Activated T-helper 1 cell treated with anti-CD3 and anti-CD28 coated beads, Interleukin-12 subunit alpha, Interleukin-12 subunit beta, Interleukin-2, Interleukin-4 antibody, amounts not matched to agents 30 ng/mL and 10 ng/mL and 1 ng/mL, durations not matched to agents 14 hours and 24 hours and 36 hours (primary cell): ENCODE measurements around the gene RSPH4A. TPM values are rescaled to one million over a fixed set of nuclear protein-coding genes. Genes with fewer than 3 reads are reported as not detected.
A peak's percentile ranks its signal among the peaks of the same experiment; 100 is the strongest.
"Not testable (repeated sequence)": the region's sequence is repeated elsewhere in the genome, so short reads cannot be mapped to it uniquely, and the experiment has no call there.

ENCODE experiments used
- DNase-seq: peaks from one replicate; pipeline ENCODE4 v3.0.0; 2021; ENCODE audit warnings: low spot score
- H3K27ac Mint-ChIP-seq: one replicate; pipeline ENCODE4 v1.8.0; 2021; ENCODE audit warnings: mild to moderate bottlenecking, mixed read lengths
- H3K27me3 Mint-ChIP-seq: one replicate; pipeline ENCODE4 v1.8.0; 2022; ENCODE audit warnings: mild to moderate bottlenecking, moderate library complexity, mixed read lengths; ENCODE audit not compliant: insufficient read depth
- H3K36me3 Mint-ChIP-seq: one replicate; pipeline ENCODE4 v1.8.0; 2021; ENCODE audit warnings: low read depth, mixed read lengths
- H3K4me1 Mint-ChIP-seq: one replicate; pipeline ENCODE4 v1.8.0; 2021; ENCODE audit warnings: low read depth, mixed read lengths
- H3K4me3 Mint-ChIP-seq: one replicate; pipeline ENCODE4 v1.8.0; 2021; ENCODE audit warnings: mild to moderate bottlenecking, moderate library complexity, mixed read lengths
- H3K9me3 Mint-ChIP-seq: one replicate; pipeline ENCODE4 v1.8.0; 2021; ENCODE audit warnings: mixed read lengths
- intact Hi-C: fragments of 100-400 bp; cut with micrococcal nuclease; formaldehyde crosslinking; loops from one replicate; pipeline ENCODE4 v1.15.1; 2024
- total RNA-seq: library from RNA; stranded (reverse); gene quantifications from 2 replicates; pipeline ENCODE4 v1.2.3, GENCODE V29; 2022

Gene RSPH4A
- total RNA-seq, 1 donor from 2014 or later = 0.36 TPM

- no peak overlapping the region for H3K4me3 Mint-ChIP-seq
- no peaks in the 10 kb centered on the region for H3K9me3 Mint-ChIP-seq
- H3K27me3 Mint-ChIP-seq = no peaks in the 10 kb centered on the region
- H3K4me1 Mint-ChIP-seq = peaks cover 27% of the 10 kb centered on the region
- intact Hi-C loops = no loop called here
- no peak for DNase-seq
- H3K36me3 Mint-ChIP-seq = peaks cover 32% of the 10 kb centered on the region
- no peak overlapping the region for H3K27ac Mint-ChIP-seq
These were observed 31.9 kb downstream of the RSPH4A start for GRCh38 chr6:116648156-116648555.

GRCh38 chr6:116649129-116649528 is 32.9 kb downstream of the RSPH4A start:
- DNase-seq = no peak
- no peak overlapping the region for H3K27ac Mint-ChIP-seq
- H3K4me1 Mint-ChIP-seq = peaks cover 27% of the 10 kb centered on the region
- no peaks in the 10 kb centered on the region for H3K9me3 Mint-ChIP-seq
- H3K36me3 Mint-ChIP-seq = peaks cover 37% of the 10 kb centered on the region
- no peak overlapping the region for H3K4me3 Mint-ChIP-seq
- intact Hi-C loops = no loop called here
- no peaks in the 10 kb centered on the region for H3K27me3 Mint-ChIP-seq

GRCh38 chr6:116651916-116652315 is 35.6 kb downstream of the RSPH4A start:
- Mint-ChIP-seq H3K4me3 (no peak overlapping the region), H3K27ac (no peak overlapping the region), H3K9me3 (no peaks in the 10 kb centered on the region), H3K27me3 (no peaks in the 10 kb centered on the region), H3K4me1 (peaks cover 26% of the 10 kb centered on the region), H3K36me3 (peaks cover 36% of the 10 kb centered on the region)
- intact Hi-C loops = no loop called here
- DNase-seq = no peak

- peaks cover 44% of the 10 kb centered on the region for H3K4me1 Mint-ChIP-seq
- no peak for DNase-seq
These were observed 45.3 kb downstream of the RSPH4A start for GRCh38 chr6:116661594-116661993.

GRCh38 chr6:116662202-116662601 is 45.9 kb downstream of the RSPH4A start:
- no peaks in the 10 kb centered on the region for H3K27me3 Mint-ChIP-seq
- H3K4me3 Mint-ChIP-seq = no peak overlapping the region
- peaks cover 40% of the 10 kb centered on the region for H3K36me3 Mint-ChIP-seq
- intact Hi-C loops = no loop called here
- H3K4me1 Mint-ChIP-seq = peaks cover 50% of the 10 kb centered on the region
- DNase-seq = no peak
- no peaks in the 10 kb centered on the region for H3K9me3 Mint-ChIP-seq
- no peak overlapping the region for H3K27ac Mint-ChIP-seq

More at GRCh38 chr6:116661594-116661993, 45.3 kb downstream of the RSPH4A start:
- no peaks in the 10 kb centered on the region for H3K9me3 Mint-ChIP-seq
- no peak overlapping the region for H3K27ac Mint-ChIP-seq
- peaks cover 40% of the 10 kb centered on the region for H3K36me3 Mint-ChIP-seq
- intact Hi-C loops = no loop called here
- no peak overlapping the region for H3K4me3 Mint-ChIP-seq
- no peaks in the 10 kb centered on the region for H3K27me3 Mint-ChIP-seq

- H3K4me3 Mint-ChIP-seq = no peak overlapping the region
- intact Hi-C loops = no loop called here
- no peak overlapping the region for H3K27ac Mint-ChIP-seq
These were observed 47.0 kb downstream of the RSPH4A start for GRCh38 chr6:116663308-116663707.

GRCh38 chr6:116664169-116664568 is 47.9 kb downstream of the RSPH4A start:
- Mint-ChIP-seq H3K4me1 (peaks cover 60% of the 10 kb centered on the region), H3K4me3 (peak overlapping the region; percentile 40), H3K36me3 (peaks cover 39% of the 10 kb centered on the region)
- intact Hi-C loops, DNase-seq, H3K27me3 Mint-ChIP-seq, H3K27ac Mint-ChIP-seq, H3K9me3 Mint-ChIP-seq: not testable (repeated sequence)

More at GRCh38 chr6:116663308-116663707, 47.0 kb downstream of the RSPH4A start:
- H3K36me3 Mint-ChIP-seq = peaks cover 41% of the 10 kb centered on the region
- H3K27me3 Mint-ChIP-seq = no peaks in the 10 kb centered on the region
- peaks cover 60% of the 10 kb centered on the region for H3K4me1 Mint-ChIP-seq
- no peaks in the 10 kb centered on the region for H3K9me3 Mint-ChIP-seq
- no peak for DNase-seq

GRCh38 chr6:116665464-116665863 is 49.2 kb downstream of the RSPH4A start:
- H3K9me3 Mint-ChIP-seq = no peaks in the 10 kb centered on the region
- H3K4me1 Mint-ChIP-seq = peaks cover 60% of the 10 kb centered on the region
- DNase-seq = no peak
- H3K36me3 Mint-ChIP-seq = peaks cover 34% of the 10 kb centered on the region
- no peak overlapping the region for H3K27ac Mint-ChIP-seq
- H3K27me3 Mint-ChIP-seq = no peaks in the 10 kb centered on the region
- intact Hi-C loops = loop anchor here (5.0 kb wide), 2 partner anchors 188 to 937 kb away; partner anchors contain the start of gene GOPC
- H3K4me3 Mint-ChIP-seq = peak overlapping the region; percentile 59

- peaks cover 31% of the 10 kb centered on the region for H3K36me3 Mint-ChIP-seq
- peaks cover 53% of the 10 kb centered on the region for H3K4me1 Mint-ChIP-seq
- DNase-seq = no peak
- peak overlapping the region; percentile 81 for H3K4me3 Mint-ChIP-seq
- peaks cover under 1% of the 10 kb centered on the region for H3K27me3 Mint-ChIP-seq
- H3K9me3 Mint-ChIP-seq = no peaks in the 10 kb centered on the region
- peak overlapping the region; percentile 36 for H3K27ac Mint-ChIP-seq
- intact Hi-C loops = loop anchor here (5.0 kb wide), 2 partner anchors 190 to 935 kb away; partner anchors contain the start of gene GOPC
These were observed 50.6 kb downstream of the RSPH4A start for GRCh38 chr6:116666869-116667268.

GRCh38 chr6:116667623-116668022 is 51.3 kb downstream of the RSPH4A start:
- Mint-ChIP-seq H3K9me3 (no peaks in the 10 kb centered on the region), H3K4me1 (peaks cover 45% of the 10 kb centered on the region)

GRCh38 chr6:116672306-116672705 is 56.0 kb downstream of the RSPH4A start:
- intact Hi-C loops = no loop called here

More at GRCh38 chr6:116667623-116668022, 51.3 kb downstream of the RSPH4A start:
- H3K27me3 Mint-ChIP-seq = peaks cover 6% of the 10 kb centered on the region
- H3K27ac Mint-ChIP-seq = peak overlapping the region; percentile 97
- DNase-seq = no peak
- peaks cover 26% of the 10 kb centered on the region for H3K36me3 Mint-ChIP-seq
- intact Hi-C loops = loop anchor here (1.0 to 5.0 kb wide), 8 partner anchors 14 to 935 kb away; partner anchors contain the start of genes GOPC, KPNA5, RWDD1 and TSPYL4
- peak overlapping the region; percentile 100 for H3K4me3 Mint-ChIP-seq

GRCh38 chr6:116676021-116676420 is 59.7 kb downstream of the RSPH4A start:
- no peak overlapping the region for H3K4me3 Mint-ChIP-seq
- peaks cover 6% of the 10 kb centered on the region for H3K4me1 Mint-ChIP-seq

More at GRCh38 chr6:116672306-116672705, 56.0 kb downstream of the RSPH4A start:
- H3K27ac Mint-ChIP-seq = no peak overlapping the region
- H3K4me1 Mint-ChIP-seq = peaks cover 9% of the 10 kb centered on the region
- peaks cover 2% of the 10 kb centered on the region for H3K36me3 Mint-ChIP-seq
- DNase-seq = no peak
- no peaks in the 10 kb centered on the region for H3K9me3 Mint-ChIP-seq
- peaks cover 8% of the 10 kb centered on the region for H3K27me3 Mint-ChIP-seq
- H3K4me3 Mint-ChIP-seq = no peak overlapping the region

GRCh38 chr6:116680880-116681672 is 64.8 kb downstream of the RSPH4A start, which contains the start of gene KPNA5:
Gene KPNA5 (plus strand): TSS chr6:116681211. CDS start chr6:116681335, 124 bp downstream.
- peaks cover 12% of the 10 kb centered on the region for H3K36me3 Mint-ChIP-seq
- H3K27me3 Mint-ChIP-seq = no peaks in the 10 kb centered on the region
- H3K4me3 Mint-ChIP-seq = peak within 1 kb of the TSS; percentile 97
- DNase-seq = peak; percentile 84
- no peaks in the 10 kb centered on the region for H3K9me3 Mint-ChIP-seq
- peak within 1 kb of the TSS; percentile 97 for H3K27ac Mint-ChIP-seq
- peaks cover 24% of the 10 kb centered on the region for H3K4me1 Mint-ChIP-seq
- intact Hi-C loops = loop anchor here (1.0 to 10.0 kb wide), 9 partner anchors 13 to 994 kb away; partner anchors contain the start of genes DSE, GOPC, NT5DC1 and NUS1

More at GRCh38 chr6:116676021-116676420, 59.7 kb downstream of the RSPH4A start:
- H3K27ac Mint-ChIP-seq = no peak overlapping the region
- H3K9me3 Mint-ChIP-seq = no peaks in the 10 kb centered on the region
- H3K27me3 Mint-ChIP-seq = peaks cover 8% of the 10 kb centered on the region
- DNase-seq = no peak
- no peaks in the 10 kb centered on the region for H3K36me3 Mint-ChIP-seq
- intact Hi-C loops = no loop called here
